BLaER1 treated with 17β-estradiol and CSF1 and Interleukin-3, amounts not matched to agents 10 nM and 100 nM (cell line): Measurements from ENCODE around the gene ZNF124.
A peak's percentile ranks its signal among the peaks of the same experiment; 100 is the strongest.

Experiments used
- H3K27ac ChIP-seq, 11 experiments: shearing (Covaris generic); formaldehyde crosslinking; 2 replicates each; pipeline ENCODE4 v1.8.1; 2022
- H3K27me3 ChIP-seq, 11 experiments: shearing (Covaris generic); formaldehyde crosslinking; 2 replicates each; pipeline ENCODE4 v1.8.1; 2022
- H3K36me3 ChIP-seq, 11 experiments: shearing (Covaris generic); formaldehyde crosslinking; 2 replicates each; pipeline ENCODE4 v1.8.1; 2022
- H3K4me1 ChIP-seq, 10 experiments: shearing (Covaris generic); formaldehyde crosslinking; 2 replicates each; pipeline ENCODE4 v1.8.1; 2022
- H3K4me2 ChIP-seq, 11 experiments: shearing (Covaris generic); formaldehyde crosslinking; 2 replicates each; pipeline ENCODE4 v1.8.1; 2022
- H3K4me3 ChIP-seq, 10 experiments: shearing (Covaris generic); formaldehyde crosslinking; 2 replicates each; pipeline ENCODE4 v1.8.1; 2022
- H3K9ac ChIP-seq, 11 experiments: shearing (Covaris generic); formaldehyde crosslinking; 2 replicates each; pipeline ENCODE4 v1.8.1; 2022
- H3K9me3 ChIP-seq, 11 experiments: shearing (Covaris generic); formaldehyde crosslinking; replicated peaks in 1 of 11; 2 replicates each; pipeline ENCODE4 v1.8.1; 2022
- H4K20me1 ChIP-seq, 11 experiments: shearing (Covaris generic); formaldehyde crosslinking; 2 replicates each; pipeline ENCODE4 v1.8.1; 2022
- Cebpa-rat ChIP-seq, 11 experiments: shearing (Covaris generic); IDR thresholded peaks; 2 replicates each; pipeline ENCODE4 v1.8.1; 2022

The ZNF124 gene

DNA sequence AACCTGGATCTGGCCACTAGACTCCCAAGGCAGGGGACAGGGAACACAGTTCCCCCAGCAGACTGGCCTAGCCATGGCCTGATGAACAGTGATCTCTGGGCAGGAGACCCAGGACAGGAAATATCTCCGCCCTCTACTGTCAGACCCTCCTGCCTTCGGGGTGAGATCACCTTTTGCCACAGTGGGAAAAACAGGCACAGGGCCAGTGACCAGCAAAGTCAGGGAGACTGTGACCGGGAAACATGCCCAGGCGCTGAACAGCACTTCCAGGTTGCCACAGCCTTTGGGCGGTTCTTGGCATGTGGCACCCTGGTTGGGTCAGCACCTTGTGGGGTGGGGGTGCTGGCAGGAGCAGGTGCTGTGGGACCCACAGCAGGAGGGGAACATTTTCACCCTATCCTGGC, 58.7 kb downstream of the ZNF124 start:
- H3K27ac ChIP-seq, result no peak overlapping the region
- no peak overlapping the region for H3K4me3 ChIP-seq
- H3K36me3 ChIP-seq, result no peaks in the 10 kb centered on the region; a peak in 3 of 22 replicates
- peaks cover 35 to 57% (median 46%) of the 10 kb centered on the region in 11 experiments for H3K9me3 ChIP-seq
- H3K4me2 ChIP-seq, result no peak overlapping the region
- peaks cover 55 to 73% (median 69%) of the 10 kb centered on the region in 11 experiments for H3K27me3 ChIP-seq
- H3K4me1 ChIP-seq, result peaks cover 0 to 12% (median 1%) of the 10 kb centered on the region in 10 experiments; a peak in 6 of 20 replicates
- H4K20me1 ChIP-seq, result peaks cover 0 to 16% (median 0%) of the 10 kb centered on the region in 11 experiments; a peak in 5 of 22 replicates
- no peak for TF ChIP-seq Cebpa-rat (IDR thresholded peaks at IDR 0.05)
- H3K9ac ChIP-seq, result no peak overlapping the region

GRCh38 chr1:247112479-247112781, 59.4 kb downstream of the ZNF124 start:
- Histone ChIP-seq H3K36me3 (no peaks in the 10 kb centered on the region; a peak in 3 of 22 replicates), H4K20me1 (peaks cover 0 to 16% (median 0%) of the 10 kb centered on the region in 11 experiments; a peak in 5 of 22 replicates), H3K4me1 (peaks cover 0 to 12% (median 1%) of the 10 kb centered on the region in 10 experiments; a peak in 6 of 20 replicates), H3K9me3 (peaks cover 42 to 63% (median 52%) of the 10 kb centered on the region in 11 experiments), H3K4me2 (peak overlapping the region in 4 of 11 experiments; percentile 65 to 74 (median 73); a peak in 5 of 22 replicates), H3K27me3 (peaks cover 55 to 79% (median 72%) of the 10 kb centered on the region in 11 experiments), H3K27ac (no peak overlapping the region), H3K9ac (no peak overlapping the region), H3K4me3 (peak overlapping the region in 9 of 10 experiments; percentile 38 to 65 (median 52); a peak in 6 of 20 replicates)
- no peak for TF ChIP-seq Cebpa-rat (IDR thresholded peaks at IDR 0.05)

GRCh38 chr1:247111700-247112478, 59.9 kb downstream of the ZNF124 start:
- Histone ChIP-seq H3K4me3 (peak overlapping the region; percentile 38 to 65 (median 51)), H3K9me3 (peaks cover 46 to 68% (median 58%) of the 10 kb centered on the region in 11 experiments), H3K4me2 (peak overlapping the region; percentile 55 to 76 (median 69)), H3K27ac (no peak overlapping the region), H3K9ac (peak overlapping the region in 5 of 11 experiments; percentile 3 to 65 (median 40); a peak in 5 of 22 replicates), H3K27me3 (peaks cover 55 to 79% (median 72%) of the 10 kb centered on the region in 11 experiments), H3K4me1 (peaks cover 0 to 12% (median 1%) of the 10 kb centered on the region in 10 experiments; a peak in 6 of 20 replicates), H3K36me3 (no peaks in the 10 kb centered on the region; a peak in 3 of 22 replicates), H4K20me1 (peaks cover 0 to 16% (median 0%) of the 10 kb centered on the region in 11 experiments; a peak in 5 of 22 replicates)
- no peak for TF ChIP-seq Cebpa-rat (IDR thresholded peaks at IDR 0.05)

GRCh38 chr1:247111259-247111699, 60.5 kb downstream of the ZNF124 start:
- Histone ChIP-seq H3K27me3 (peaks cover 55 to 79% (median 72%) of the 10 kb centered on the region in 11 experiments), H3K9ac (peak overlapping the region in 5 of 11 experiments; percentile 3 to 65 (median 40); a peak in 5 of 22 replicates), H3K9me3 (peaks cover 52 to 74% (median 64%) of the 10 kb centered on the region in 11 experiments), H4K20me1 (peaks cover 0 to 16% (median 0%) of the 10 kb centered on the region in 11 experiments; a peak in 5 of 22 replicates), H3K36me3 (no peaks in the 10 kb centered on the region; a peak in 3 of 22 replicates), H3K27ac (no peak overlapping the region), H3K4me2 (peak overlapping the region; percentile 55 to 76 (median 69)), H3K4me3 (peak overlapping the region; percentile 38 to 65 (median 51)), H3K4me1 (peaks cover 0 to 12% (median 1%) of the 10 kb centered on the region in 10 experiments; a peak in 6 of 20 replicates)
- TF ChIP-seq Cebpa-rat (IDR thresholded peaks at IDR 0.05), result no peak

DNA sequence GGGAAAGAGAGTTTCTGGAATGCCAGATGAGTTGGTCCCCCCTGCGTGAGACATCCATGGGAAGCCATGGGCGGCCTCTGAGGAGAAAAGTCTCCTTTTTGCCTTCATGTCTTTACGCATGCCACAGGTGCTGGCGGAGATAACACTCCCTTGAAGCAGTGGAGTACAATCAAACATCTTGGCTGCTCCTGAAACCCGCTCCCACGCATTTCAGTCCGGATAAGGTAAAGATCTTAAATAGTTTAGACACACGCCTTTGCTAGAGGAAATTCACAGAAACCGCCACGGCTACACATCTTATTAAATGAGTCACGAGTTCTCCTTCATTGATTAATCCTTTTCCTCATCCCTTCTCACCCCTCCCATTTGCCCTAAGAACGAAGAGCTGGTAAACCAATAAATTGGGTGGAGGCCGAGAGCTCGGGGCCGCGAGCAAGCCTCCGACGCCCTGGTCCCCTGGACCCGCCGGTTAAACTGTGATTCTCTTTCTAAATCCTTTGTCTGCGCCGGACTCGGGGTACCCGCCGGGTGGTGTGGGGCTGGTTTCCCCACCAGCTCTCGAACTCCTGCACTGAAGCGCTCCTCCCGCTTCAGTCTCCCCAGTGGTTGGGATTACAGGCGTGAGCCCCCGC, 61.1 kb downstream of the ZNF124 start:
- Histone ChIP-seq H3K9ac (peak overlapping the region in 4 of 11 experiments; percentile 3 to 65 (median 46); a peak in 3 of 22 replicates), H3K27ac (no peak overlapping the region), H4K20me1 (peaks cover 0 to 16% (median 0%) of the 10 kb centered on the region in 11 experiments; a peak in 5 of 22 replicates), H3K9me3 (peaks cover 58 to 80% (median 69%) of the 10 kb centered on the region in 11 experiments), H3K4me1 (peaks cover 0 to 12% (median 1%) of the 10 kb centered on the region in 10 experiments; a peak in 6 of 20 replicates), H3K4me3 (peak overlapping the region; percentile 38 to 65 (median 51)), H3K36me3 (no peaks in the 10 kb centered on the region; a peak in 3 of 22 replicates), H3K27me3 (peaks cover 55 to 79% (median 72%) of the 10 kb centered on the region in 11 experiments), H3K4me2 (peak overlapping the region; percentile 55 to 76 (median 69))
- TF ChIP-seq Cebpa-rat (IDR thresholded peaks at IDR 0.05), result no peak

DNA sequence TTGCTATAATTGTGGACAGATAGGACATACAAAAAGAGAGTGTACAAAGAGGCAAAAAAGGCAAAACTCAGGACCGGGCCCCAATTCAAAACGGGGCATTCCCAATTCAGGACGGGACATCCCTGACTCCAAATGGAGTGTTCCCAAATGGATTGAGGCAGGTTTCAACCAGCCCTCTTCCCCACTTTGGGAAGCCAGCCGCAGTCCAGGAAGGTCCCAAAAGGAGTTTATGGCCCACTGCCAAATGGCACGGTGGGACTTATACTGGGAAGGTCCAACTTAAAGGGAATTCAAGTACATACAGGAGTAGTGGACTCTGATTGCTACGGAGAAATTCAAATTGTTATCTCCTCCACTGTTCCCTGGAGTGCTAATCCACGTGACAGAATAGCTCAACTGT, 64.1 kb downstream of the ZNF124 start:
- Histone ChIP-seq H4K20me1 (peaks cover 0 to 13% (median 0%) of the 10 kb centered on the region in 11 experiments; a peak in 4 of 22 replicates), H3K4me1 (peaks cover 7 to 24% (median 12%) of the 10 kb centered on the region in 10 experiments; a peak in 16 of 20 replicates), H3K27me3 (peaks cover 37 to 53% (median 50%) of the 10 kb centered on the region in 11 experiments), H3K36me3 (peaks cover 0 to 7% (median 6%) of the 10 kb centered on the region in 11 experiments; a peak in 20 of 22 replicates), H3K4me3 (no peak overlapping the region), H3K9ac (no peak overlapping the region), H3K27ac (no peak overlapping the region), H3K4me2 (no peak overlapping the region), H3K9me3 (peaks cover 74 to 94% (median 91%) of the 10 kb centered on the region in 11 experiments)
- TF ChIP-seq Cebpa-rat (IDR thresholded peaks at IDR 0.05), result no peak

GRCh38 chr1:247105966-247106365, 65.9 kb downstream of the ZNF124 start:
- 0 out of 22 replicates have a peak, but pooled peaks cover 0 to 2% (median 0%) of the 10 kb centered on the region in 11 experiments for H4K20me1 ChIP-seq
- H3K4me1 ChIP-seq, result peaks cover 5 to 16% (median 12%) of the 10 kb centered on the region in 10 experiments; a peak in 15 of 20 replicates
- H3K36me3 ChIP-seq, result peaks cover 17 to 25% (median 23%) of the 10 kb centered on the region in 11 experiments
- peaks cover 20 to 36% (median 33%) of the 10 kb centered on the region in 11 experiments for H3K27me3 ChIP-seq
- no peak for TF ChIP-seq Cebpa-rat (IDR thresholded peaks at IDR 0.05)
- H3K4me3 ChIP-seq, result no peak overlapping the region
- H3K4me2 ChIP-seq, result no peak overlapping the region
- peaks cover 75 to 94% (median 91%) of the 10 kb centered on the region in 11 experiments for H3K9me3 ChIP-seq
- H3K9ac ChIP-seq, result no peak overlapping the region
- H3K27ac ChIP-seq, result no peak overlapping the region
